GM12875 (cell line): ENCODE results near the gene TRABD2B.

Source experiments
- H3K4me3 ChIP-seq: one replicate; pipeline ENCODE4 v1.5.1; 2011; ENCODE audit warnings: low read depth, low read length, control low read depth
- TF ChIP-seq, protein P1 (sequence below): IDR thresholded peaks from 2 replicates; pipeline ENCODE4 v1.5.1; 2011; ENCODE audit warnings: low read depth, mild to moderate bottlenecking, control low read depth, inconsistent platforms, low read length, moderate library complexity, borderline replicate concordance; ENCODE audit not compliant: insufficient read depth

The TRABD2B gene

GRCh38 chr1:48036710-48037355 lies 39.6 kb upstream of the TRABD2B start:
- TF ChIP-seq, protein P1, sequence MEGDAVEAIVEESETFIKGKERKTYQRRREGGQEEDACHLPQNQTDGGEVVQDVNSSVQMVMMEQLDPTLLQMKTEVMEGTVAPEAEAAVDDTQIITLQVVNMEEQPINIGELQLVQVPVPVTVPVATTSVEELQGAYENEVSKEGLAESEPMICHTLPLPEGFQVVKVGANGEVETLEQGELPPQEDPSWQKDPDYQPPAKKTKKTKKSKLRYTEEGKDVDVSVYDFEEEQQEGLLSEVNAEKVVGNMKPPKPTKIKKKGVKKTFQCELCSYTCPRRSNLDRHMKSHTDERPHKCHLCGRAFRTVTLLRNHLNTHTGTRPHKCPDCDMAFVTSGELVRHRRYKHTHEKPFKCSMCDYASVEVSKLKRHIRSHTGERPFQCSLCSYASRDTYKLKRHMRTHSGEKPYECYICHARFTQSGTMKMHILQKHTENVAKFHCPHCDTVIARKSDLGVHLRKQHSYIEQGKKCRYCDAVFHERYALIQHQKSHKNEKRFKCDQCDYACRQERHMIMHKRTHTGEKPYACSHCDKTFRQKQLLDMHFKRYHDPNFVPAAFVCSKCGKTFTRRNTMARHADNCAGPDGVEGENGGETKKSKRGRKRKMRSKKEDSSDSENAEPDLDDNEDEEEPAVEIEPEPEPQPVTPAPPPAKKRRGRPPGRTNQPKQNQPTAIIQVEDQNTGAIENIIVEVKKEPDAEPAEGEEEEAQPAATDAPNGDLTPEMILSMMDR = no peak
- H3K4me3 ChIP-seq = no peak overlapping the region

DNA sequence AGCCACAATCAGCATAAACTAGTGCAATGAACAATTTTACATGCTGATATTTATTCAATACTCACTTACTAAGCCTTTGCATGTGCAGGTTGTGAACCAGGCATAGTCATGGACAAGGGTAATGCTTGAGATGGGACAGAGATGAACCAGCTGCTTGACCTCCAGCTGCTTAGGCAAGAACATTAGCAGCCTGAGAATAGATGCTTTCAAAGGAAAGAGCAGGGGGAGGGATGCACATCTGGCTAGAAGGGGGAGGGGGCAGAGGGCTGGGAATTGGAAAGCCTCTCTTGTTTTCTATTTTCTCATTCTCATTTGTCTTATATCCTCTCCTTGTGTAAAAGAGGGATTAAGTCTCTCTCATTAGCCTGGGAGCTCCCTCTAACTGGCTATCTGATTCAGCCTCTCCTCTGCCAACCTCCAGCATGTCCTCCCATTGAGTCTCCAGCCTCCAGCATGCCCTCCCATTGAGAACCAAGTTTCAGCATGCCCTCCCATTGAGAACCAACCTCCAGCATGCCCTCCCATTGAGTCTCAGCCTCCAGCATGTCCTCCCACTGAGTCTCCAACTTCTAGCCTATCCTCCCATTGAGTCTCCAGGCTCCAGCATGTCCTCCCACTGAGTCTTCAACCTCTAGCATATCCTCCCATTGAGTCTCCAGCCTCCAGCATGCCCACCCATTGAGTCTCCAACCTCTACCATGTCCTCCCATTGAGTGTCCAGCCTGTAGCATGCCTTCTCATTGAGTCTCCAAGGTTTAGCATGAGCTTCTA lies 38.4 kb upstream of the TRABD2B start:
- TF ChIP-seq, protein P1 = no peak
- H3K4me3 ChIP-seq = no peak overlapping the region

GRCh38 chr1:48033495-48034045 lies 36.4 kb upstream of the TRABD2B start:
- TF ChIP-seq, protein P1 = no peak
- H3K4me3 ChIP-seq = no peak overlapping the region

DNA sequence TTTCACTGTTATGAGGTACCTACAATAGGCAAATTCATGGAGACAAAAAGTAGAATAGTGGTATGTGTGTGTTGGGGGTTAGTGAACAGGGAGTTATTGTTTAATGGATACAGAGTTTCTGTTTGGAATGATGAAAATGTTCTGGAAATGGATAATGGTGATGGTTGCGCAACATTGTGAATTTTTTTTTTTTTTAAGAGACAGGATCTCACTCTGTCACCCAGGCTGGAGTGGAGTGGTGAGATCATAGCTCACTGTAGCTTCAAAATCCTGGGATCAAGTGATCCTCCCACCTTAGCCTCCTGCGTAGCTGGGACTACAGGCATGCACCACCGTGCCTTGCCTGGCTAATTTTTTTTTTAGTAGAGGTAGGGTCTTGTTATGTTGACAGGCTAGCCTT lies 34.5 kb upstream of the TRABD2B start:
- TF ChIP-seq, protein P1 = no peak
- H3K4me3 ChIP-seq = no peak overlapping the region

DNA sequence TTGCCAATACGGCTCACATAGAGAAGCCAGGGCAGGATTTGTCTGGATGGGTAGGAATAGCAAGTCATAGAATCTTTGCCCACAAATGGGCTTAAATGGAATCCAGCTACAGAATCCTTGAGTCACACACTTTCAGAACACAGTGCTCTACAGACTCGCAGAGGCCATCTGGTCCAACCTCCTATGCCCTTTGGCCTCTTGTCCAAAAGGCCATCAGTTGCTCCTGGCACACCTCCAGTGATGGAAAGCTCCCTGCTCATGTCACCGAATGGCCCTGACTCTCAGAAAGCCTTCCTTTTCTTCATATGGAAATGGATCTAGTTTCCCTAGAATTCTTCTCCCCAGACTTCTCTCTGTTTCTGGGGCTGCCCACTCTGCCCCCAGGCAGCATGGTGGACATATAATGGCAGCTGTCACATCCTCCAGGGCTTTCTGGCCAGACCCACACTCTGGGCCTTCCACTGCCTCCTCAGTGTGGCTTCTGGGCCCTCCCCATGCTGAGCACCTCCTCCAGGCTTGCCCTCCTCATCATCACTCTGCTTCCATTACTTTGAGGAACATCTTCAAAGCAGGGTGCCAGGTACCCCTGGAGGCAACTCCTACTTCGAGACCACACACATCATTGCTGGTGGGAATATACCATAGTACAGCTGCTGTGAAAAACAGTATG lies 33.6 kb upstream of the TRABD2B start:
- TF ChIP-seq, protein P1 = no peak
- H3K4me3 ChIP-seq = no peak overlapping the region

GRCh38 chr1:48030211-48030610 lies 33.0 kb upstream of the TRABD2B start:
- no peak overlapping the region for H3K4me3 ChIP-seq
- TF ChIP-seq, protein P1 = no peak
